ENCODE measurements around the gene RASA3. TPM values are rescaled to one million over a fixed set of nuclear protein-coding genes. Genes with fewer than 3 reads are reported as not detected.

RASA3 gene
- total RNA-seq, 6 experiments from 2014 or later = 3.5 to 7.9 (median 4.6) TPM

DNA sequence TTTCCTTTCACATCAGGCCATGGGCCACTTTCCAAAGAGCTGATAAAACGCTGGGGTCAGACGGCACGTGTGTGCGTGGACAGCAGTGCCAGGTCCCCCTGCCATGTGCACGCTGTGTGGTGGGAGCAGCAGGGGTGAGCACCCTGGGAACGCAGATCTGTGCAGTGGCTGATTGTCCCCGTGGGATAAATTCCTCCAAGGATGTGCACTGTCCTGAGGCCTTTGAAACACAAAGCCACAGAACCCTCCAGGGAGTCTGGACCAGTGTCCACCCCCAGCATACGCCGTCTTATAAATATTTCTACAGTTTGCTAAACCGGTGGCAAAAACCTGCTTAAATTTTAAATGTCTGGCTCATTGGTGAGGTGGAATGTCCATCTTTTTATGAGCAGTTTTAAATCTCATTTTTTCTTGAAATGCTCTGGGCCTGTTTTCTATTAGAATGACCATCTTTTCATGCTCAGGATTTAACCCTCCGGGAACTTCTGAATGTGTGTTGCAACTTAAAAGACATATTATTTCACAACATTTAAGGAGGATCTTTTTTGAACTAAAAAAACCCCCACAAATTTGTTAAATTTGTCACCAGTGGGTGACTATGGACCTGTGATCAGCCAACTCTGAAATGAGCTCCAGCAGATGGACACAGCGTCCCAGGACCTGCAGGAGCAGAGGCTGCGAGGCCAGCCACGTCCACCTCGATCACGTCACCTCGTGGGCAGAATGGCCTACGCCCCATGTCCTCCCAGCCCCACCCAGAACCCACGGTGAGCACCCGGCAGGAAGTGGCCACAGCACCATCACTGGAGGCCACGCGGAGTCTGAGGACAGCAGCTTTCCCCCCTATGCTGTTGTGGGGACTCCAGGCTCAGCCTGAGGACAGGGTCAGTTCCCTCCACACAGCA is 68.6 kb downstream of the RASA3 start:
- intact Hi-C loops (cut with DNase I) = no loop called here
- TF ChIP-seq, protein P1, sequence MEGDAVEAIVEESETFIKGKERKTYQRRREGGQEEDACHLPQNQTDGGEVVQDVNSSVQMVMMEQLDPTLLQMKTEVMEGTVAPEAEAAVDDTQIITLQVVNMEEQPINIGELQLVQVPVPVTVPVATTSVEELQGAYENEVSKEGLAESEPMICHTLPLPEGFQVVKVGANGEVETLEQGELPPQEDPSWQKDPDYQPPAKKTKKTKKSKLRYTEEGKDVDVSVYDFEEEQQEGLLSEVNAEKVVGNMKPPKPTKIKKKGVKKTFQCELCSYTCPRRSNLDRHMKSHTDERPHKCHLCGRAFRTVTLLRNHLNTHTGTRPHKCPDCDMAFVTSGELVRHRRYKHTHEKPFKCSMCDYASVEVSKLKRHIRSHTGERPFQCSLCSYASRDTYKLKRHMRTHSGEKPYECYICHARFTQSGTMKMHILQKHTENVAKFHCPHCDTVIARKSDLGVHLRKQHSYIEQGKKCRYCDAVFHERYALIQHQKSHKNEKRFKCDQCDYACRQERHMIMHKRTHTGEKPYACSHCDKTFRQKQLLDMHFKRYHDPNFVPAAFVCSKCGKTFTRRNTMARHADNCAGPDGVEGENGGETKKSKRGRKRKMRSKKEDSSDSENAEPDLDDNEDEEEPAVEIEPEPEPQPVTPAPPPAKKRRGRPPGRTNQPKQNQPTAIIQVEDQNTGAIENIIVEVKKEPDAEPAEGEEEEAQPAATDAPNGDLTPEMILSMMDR (IDR thresholded peaks at IDR 0.05) = no peak
- no peak for TF ChIP-seq POLR2A (IDR thresholded peaks at IDR 0.05)
- DNase-seq (peak in 2 of 3 donors; percentile 70 to 79), ATAC-seq (peak; percentile 5 to 24 (median 18))
- WGBS (ENCODE audit: insufficient coverage, low coverage, low lambda C conversion rate, missing lambda C conversion rate) = 51% methylated on average over 19 of the region's 22 CpGs
- Histone ChIP-seq H3K27ac (peak overlapping the region; percentile 54 to 78 (median 68)), H3K9me3 (no peaks in the 10 kb centered on the region), H3K27me3 (no peaks in the 10 kb centered on the region), H3K36me3 (no peaks in the 10 kb centered on the region), H3K4me3 (peak overlapping the region; percentile 15 to 36 (median 35)), H3K4me1 (peaks cover 0 to 8% (median 4%) of the 10 kb centered on the region in 4 donors)

DNA sequence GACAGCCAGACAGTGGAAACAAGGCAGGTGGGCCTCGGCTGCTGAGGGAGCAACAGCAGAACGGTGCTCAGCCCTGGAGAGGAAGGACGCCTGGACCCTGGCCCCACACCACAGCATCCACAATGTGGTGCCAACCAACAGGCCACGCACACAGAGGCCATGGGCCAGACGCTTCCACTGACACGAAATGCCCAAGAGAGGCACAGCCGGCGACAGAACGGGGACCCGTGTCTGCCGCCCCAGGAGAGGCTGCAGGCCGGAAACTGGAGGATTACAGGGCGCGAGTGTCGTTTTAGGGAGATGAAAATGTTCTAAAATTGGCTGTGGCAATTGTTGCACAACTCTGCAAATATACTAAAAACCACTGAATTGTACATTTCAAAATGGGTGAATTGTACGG is 69.7 kb downstream of the RASA3 start:
- H3K4me1 ChIP-seq = peaks cover 0 to 8% (median 4%) of the 10 kb centered on the region in 4 donors

DNA sequence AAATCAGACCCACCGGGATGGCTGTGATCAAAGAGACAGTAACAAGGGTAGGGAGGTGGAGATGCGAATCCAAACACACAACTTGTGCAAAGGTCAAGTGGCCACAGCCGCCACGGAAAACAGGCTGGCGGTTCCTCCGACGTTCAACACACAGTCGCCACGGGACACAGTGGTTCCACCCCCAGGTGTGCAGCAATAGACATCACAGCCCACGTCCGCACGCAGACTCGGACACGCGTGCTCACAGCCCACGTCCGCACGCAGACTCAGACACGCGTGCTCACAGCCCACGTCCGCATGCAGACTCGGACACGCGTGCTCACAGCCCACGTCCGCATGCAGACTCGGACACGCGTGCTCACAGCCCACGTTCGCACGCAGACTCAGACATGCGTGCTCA is 70.1 kb downstream of the RASA3 start:
- no peaks in the 10 kb centered on the region for H3K9me3 ChIP-seq
- no peak overlapping the region for H3K27ac ChIP-seq
- H3K4me1 ChIP-seq = peaks cover 0 to 8% (median 4%) of the 10 kb centered on the region in 4 donors
- TF ChIP-seq, protein P1 (IDR thresholded peaks at IDR 0.05) = no peak
- H3K36me3 ChIP-seq = no peaks in the 10 kb centered on the region
- H3K27me3 ChIP-seq = no peaks in the 10 kb centered on the region
- ATAC-seq = no peak
- H3K4me3 ChIP-seq = no peak overlapping the region
- intact Hi-C loops (cut with DNase I) = no loop called here
- WGBS (ENCODE audit: insufficient coverage, low coverage, low lambda C conversion rate, missing lambda C conversion rate) = 82% methylated on average over 8 of the region's 34 CpGs
- peak in 1 of 3 donors; percentile 43 for DNase-seq

More for the DNA sequence above, 69.7 kb downstream of the RASA3 start:
- H3K36me3 ChIP-seq = no peaks in the 10 kb centered on the region
- H3K9me3 ChIP-seq = no peaks in the 10 kb centered on the region
- intact Hi-C loops (cut with DNase I) = no loop called here
- H3K27ac ChIP-seq = no peak overlapping the region
- WGBS (ENCODE audit: insufficient coverage, low coverage, low lambda C conversion rate, missing lambda C conversion rate) = 61% methylated on average over 8 of the region's 16 CpGs
- no peak overlapping the region for H3K4me3 ChIP-seq
- no peak for TF ChIP-seq POLR2A (IDR thresholded peaks at IDR 0.05)
- TF ChIP-seq, protein P1 (IDR thresholded peaks at IDR 0.05) = no peak
- no peak for DNase-seq
- H3K27me3 ChIP-seq = no peaks in the 10 kb centered on the region
- ATAC-seq = no peak

DNA sequence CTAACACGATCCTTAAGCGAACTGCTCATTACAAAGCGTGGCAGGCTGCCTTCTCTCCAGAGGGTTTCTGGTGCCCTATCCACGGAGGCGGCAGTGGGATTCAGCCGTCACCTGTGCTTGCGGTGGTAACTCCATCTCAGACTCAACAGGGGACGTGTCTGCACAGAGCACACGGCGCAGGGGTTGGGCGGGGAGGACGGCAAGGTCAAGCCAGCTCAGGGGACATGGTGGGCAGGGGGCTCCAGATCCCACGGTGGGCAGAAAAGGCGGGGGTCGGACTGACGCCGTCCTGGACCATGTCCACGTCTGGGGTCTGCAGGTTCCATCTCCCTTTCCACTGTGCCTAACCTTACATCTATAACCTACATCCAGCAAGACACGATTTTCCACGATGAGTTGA is 70.7 kb downstream of the RASA3 start:
- Histone ChIP-seq H3K4me1 (peaks cover 0 to 8% (median 4%) of the 10 kb centered on the region in 4 donors), H3K36me3 (no peaks in the 10 kb centered on the region), H3K27ac (no peak overlapping the region), H3K4me3 (no peak overlapping the region), H3K27me3 (no peaks in the 10 kb centered on the region), H3K9me3 (no peaks in the 10 kb centered on the region)
- intact Hi-C loops (cut with DNase I) = no loop called here
- TF ChIP-seq, protein P1 (IDR thresholded peaks at IDR 0.05) = no peak
- TF ChIP-seq POLR2A (IDR thresholded peaks at IDR 0.05) = no peak
- 91% methylated on average over 9 of the region's 20 CpGs for WGBS (ENCODE audit: insufficient coverage, low coverage, low lambda C conversion rate, missing lambda C conversion rate)
- no peak for ATAC-seq
- DNase-seq = no peak

Data from right lobe of liver (tissue), 6 donors.